HT-29 (cell line): ENCODE data around the gene GALNT10. TPM values are rescaled to one million over a fixed set of nuclear protein-coding genes. Genes with fewer than 3 reads are reported as not detected.

Source experiments
- DNase-seq: peaks from one replicate; pipeline ENCODE4 v3.0.0-alpha.2; 2015; ENCODE audit warnings: low spot score
- total RNA-seq: library from RNA; depleted of rRNA; stranded (reverse); fragments of >200 nt; shearing (Covaris generic); gene quantifications from 2 replicates; pipeline ENCODE4 v1.2.3, GENCODE V29; 2014

GALNT10 gene
- total RNA-seq, 1 experiment from 2014 or later: 8.0 TPM

DNA sequence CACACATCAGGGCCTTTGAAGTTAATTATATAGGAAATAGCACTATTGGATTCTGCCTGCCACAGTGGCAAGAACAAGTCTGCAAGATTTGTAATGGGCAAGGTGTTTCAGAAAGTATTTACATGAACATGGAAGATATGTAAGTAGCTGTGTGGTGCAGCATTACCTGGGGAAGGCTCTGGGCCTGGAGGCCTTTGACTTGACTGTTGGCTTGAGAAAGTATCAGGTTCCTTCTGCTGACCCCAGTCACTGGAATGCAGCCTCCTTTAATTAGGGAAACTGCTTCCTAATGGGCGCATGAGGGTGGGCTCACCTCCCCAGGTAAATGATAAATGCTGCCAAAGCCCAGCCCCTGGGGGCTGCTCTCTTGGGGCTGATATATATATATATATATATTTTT lies 102.7 kb downstream of the GALNT10 start:
- no peak for DNase-seq

DNA sequence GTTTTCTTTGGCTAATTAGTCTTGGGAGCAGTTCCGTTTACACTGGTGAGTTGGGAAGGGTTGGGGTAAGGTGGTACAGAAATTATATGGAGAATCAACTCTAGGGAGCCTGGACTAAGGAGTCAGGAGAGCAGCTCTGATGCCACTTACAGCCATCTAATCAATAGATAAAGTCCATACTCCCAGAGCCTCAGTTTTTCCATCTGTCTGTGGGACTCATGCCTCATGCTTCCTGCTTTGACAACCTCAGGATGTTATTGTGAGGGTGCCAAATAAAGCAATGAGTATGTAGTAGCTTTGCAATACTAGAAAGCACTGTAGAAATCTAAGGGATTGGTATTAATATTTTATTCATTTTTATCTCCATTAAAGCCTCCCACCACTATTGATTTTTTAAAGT lies 105.0 kb downstream of the GALNT10 start:
- DNase-seq: no peak

DNA sequence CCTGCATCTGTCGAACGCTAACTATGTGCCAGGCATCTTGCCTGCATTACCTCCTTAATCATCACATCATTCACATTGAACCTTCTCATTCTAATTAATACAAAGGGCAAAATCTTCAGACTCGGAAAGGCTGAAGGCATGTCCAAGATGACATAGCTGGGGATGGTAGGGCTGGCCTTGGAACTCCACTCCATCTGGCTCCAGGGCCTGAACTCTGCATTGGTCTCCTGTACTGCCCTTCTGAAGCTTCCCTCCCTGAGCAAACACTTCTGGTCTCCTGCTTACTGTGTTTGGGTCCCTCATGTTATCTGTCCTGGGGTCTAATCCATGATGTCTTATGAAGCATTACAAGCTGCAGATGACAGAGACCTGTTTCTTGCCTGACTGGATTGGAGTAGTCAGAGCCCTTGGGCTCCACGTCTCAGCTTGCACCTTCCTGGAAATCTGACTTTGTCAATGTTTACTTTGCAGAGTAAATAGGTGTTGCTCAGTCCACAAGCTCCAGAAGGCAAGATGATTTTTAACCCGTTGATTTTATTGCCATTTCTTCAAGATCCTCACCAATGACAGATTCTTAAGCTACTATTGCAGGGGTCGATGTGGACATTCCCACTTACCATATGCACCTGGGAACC lies 106.1 kb downstream of the GALNT10 start:
- DNase-seq: peak; percentile 51

DNA sequence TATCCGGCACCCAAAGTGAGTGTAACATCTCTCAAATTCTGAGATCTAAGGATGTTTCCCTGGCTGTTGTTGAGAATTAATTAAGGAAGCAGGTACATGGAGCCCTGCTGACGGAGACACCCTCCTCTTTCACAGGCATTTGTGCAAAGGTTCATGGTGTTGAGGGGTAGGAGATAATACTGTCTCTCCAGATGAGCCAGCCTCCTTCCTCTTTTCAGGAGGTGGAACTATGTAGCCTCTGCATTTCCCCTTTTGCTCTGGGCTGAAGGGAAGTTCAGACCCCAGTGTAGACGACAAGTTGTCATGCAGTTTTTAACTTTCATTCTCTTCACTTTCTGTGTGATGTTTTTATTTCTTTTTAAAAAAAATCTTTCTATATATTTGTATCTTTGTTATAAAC lies 107.5 kb downstream of the GALNT10 start:
- DNase-seq: no peak

DNA sequence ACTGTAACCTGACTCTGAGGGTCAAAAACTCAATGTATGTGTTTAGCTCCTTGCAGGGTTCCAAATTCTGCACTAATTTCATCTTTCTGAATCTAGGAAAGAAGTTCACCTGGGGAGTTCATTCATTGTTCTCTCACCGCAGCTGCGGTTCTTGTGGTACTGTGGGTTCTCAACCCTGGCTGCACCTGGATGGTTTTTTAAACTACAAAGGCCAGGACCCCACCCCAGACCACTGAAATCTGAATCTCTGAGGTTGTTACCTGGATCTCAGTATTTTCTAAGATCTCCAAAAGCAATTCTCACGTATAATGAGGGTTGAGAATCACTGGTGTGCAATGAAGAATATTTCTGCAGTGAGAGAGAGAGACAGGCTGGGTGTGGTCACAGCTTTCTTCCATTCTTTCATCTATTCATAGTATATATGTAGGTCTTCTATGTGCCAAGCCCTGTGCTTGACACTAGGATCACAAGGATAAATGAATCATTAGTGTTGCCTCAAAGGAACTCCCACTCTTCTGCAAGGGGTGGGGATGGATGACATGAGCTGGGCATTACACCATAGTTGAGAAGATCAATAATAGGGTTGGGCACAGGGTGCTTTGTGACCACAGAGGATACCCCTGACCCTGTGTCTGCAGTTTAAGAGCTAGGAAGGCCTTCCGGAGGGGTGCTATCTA lies 109.8 kb downstream of the GALNT10 start:
- DNase-seq: no peak

DNA sequence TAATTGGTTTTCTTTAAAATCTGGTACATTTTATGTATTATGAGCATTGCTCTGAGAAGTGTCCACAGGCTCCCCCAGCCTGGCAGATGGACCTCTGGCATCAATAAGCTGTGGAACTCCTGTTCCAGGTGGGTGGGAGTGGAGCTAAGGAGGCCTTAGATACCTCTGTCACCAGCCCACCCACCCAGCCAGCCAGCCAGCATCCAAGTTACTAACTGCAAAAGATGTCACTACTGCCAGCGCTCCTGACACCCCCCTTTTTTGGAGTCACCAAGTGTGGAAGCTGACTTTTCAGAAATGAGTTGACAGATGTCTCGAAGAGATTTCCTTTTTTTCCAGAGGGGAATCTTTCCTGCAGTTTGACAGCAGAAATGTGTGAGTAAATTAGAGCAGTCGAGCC lies 111.2 kb downstream of the GALNT10 start:
- DNase-seq: no peak

DNA sequence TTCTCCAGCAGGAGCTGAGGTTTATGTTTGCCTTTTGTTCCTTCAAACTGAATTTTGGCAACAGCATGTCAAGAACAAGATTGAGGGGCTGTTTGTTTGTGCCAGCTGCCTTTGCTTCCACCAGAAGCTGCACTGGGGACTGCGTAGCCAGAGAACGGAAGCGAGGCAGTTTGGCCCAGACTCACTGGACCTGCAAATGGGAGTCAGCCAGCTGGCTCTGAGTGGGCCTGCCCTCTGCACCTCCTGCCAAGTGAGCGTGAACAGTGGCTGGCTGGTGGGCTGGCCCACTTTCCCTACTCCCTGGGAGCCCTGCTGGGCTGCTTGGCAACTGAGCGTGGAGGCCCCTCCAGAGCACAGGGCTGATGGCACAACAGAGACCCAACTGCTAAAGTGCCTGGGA lies 111.6 kb downstream of the GALNT10 start:
- DNase-seq: no peak

DNA sequence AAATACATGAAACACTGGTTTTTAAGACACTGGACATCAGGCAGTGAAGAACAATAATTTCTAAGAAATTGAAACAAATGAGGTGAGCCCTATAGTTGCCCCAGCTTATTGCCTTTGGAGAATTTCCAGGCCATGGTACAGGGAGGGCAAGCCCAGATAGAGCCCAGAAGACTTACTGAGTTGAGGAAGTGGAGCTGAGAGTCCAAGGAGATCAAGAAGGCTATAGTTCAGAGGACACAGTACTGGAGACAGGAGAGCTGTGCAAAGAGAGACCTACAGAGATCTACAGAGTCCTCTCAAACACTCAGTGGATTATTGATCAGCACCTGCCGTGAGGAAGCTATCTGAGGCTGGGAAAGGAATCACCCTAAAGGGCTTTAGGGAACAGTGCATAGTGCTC lies 112.6 kb downstream of the GALNT10 start:
- DNase-seq: no peak

DNA sequence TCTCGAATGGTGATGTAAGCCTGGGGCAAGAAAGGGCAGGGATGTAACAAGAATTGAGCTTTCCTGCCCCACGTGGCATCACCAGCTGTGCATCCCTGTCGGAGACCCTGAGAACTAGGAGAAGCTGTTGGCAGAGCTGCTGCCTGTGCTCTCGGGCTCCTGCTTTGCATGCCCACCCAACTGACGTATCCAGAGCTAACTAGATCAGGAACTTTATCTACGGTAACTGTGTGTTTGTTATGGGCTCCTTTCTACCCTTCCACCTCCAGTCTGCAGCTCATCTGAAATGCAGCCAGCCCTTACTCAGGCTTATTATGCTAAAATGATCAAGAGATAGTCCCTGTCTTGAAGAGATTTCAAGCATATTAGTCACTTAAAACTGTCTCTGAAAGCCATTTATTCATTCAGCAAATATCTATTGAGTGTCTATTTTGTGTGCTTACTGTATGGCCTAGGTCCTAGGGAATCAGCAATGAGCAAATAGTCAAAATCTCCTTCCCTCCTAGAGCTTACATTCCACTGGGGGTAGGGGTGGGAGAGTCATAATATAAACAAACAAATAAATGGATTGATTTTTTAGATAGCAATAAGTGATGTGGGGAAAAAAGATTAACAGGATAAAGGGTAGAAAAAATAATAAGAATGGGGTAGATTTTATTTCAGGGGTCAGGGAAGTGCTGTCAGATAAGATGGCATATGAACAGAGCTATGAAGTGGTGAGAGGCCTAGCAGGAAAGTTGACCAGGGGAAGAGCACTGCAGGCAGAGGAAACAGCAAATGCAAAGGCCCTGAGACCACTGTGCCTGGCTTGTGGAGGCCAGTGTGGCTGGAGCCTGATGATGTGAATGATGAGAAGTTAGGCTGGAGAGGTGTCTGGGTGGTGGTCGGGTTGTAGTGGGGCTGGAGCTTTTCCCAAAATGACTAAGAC lies 118.2 kb downstream of the GALNT10 start:
- DNase-seq: no peak

DNA sequence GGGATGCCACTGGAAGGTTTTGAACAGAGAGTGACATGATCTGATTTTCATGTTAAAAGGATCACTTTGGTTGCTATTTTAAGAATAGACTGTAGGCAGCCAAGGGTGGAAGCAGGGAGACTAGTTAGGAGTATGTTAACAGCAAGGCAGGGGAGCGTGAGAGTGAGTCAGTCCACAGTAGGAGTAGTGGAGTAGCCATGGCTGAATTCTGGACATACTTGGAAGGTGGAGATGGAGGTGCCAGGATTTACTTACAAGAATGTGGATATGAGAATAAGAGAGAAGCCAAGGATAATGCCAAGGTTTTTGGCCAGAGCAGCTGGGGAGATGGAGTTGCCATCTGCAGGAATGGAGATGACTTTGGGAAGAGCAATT lies 118.8 kb downstream of the GALNT10 start:
- DNase-seq: no peak

DNA sequence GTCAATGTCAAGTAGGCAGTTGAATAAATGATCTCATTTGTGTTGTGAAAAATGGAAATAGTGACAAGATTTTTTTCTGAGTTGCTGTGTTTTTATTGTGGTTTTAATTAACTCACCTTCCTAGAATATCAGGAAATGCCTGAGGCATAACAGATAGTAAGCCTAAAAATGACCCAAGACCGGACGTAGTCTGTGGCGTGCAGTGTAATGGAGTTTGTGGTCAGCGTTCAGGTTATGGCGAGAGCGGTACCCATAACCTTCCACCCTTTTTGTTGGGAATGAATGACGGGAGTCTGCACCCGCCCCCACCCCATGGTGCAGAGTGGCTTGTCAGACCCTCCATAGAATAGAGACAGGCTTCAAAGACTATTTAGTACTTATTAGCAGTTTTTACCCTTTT lies 119.3 kb downstream of the GALNT10 start:
- DNase-seq: no peak

DNA sequence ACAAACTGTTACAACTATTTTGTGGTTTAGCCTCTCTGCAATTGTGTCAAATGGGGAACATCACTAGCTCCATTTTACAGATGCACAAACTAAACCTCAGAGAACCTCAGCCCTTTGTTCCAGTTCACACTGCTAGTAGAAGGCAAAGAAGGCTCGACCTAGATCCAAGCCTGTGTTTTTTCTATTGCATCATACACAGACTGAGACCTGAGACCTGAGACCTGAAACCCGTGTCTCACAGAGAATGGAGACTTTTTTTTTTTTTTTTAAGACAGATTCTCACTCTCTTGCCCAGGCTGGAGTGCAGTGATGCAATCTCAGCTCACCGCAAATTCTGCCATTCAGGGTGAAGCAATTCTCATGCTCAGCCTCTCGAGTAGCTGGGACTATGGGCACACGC lies 120.8 kb downstream of the GALNT10 start:
- DNase-seq: no peak

DNA sequence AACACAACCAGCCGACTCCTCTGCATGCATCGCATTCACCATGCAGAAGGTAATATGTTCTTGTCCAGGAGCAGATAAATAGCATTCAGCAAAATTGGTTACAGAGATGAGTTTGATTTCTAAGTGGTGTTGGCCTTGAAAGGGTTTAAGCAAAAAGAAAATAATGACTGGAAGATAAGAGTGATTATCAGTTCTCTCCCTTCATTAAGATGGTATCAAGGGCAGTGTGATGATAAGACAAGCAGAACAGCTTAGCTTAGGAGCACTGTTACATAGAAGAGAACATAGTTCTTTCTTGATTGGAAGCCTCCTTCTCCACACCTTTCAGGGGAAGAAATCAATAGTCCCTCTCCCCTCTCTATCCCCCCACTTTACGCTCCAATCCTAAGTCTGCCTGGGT lies 121.5 kb downstream of the GALNT10 start:
- no peak for DNase-seq

DNA sequence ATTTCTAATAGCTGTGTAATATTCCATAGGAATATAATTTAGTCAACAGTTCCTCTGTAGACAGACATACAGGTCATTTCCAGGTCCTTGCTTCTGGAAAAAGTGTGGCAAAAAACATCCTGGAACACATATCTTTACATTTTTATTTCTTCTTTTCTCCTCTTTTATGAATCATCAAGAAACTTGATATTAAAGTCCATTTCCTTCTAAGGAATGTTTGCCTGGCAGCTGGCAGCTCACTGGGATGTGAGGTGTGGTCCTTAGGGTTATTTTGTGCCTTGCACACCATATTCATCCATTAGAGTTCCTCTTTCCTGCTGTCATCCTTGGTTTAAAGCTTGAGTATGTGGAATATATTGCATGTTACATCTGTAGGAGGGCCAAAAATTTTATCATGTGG lies 122.0 kb downstream of the GALNT10 start:
- no peak for DNase-seq

DNA sequence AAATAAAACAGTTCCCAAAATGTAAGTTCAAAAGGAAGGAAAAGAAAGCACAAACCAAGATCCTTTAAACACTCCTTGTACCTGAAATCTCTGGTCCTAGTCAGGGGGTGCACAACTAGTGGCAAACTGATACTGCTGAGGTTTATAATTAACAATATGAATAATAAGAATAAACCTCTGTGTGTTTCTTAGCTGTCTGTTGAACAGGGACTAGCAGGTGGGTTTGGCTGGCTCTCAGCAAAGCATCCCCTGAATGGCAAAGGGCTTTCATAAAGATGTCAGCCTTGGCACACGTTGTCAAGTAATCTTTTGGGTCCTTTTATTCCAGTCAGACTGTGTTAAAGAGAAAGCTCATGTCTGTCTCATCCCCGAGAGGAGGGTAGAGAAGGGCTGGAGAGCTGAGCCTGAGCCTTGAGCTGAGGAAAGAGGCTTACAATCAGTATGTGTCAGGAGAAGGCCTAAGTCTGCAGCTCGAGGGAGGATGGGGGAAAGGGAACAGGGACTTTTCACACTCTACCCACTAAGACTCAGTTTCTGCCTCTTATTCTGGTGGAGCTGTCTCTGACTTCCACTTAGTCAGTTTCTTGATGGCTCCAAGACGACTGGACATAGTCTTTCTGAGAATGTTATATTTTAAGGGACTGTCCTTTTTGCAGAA lies 123.0 kb downstream of the GALNT10 start:
- no peak for DNase-seq

DNA sequence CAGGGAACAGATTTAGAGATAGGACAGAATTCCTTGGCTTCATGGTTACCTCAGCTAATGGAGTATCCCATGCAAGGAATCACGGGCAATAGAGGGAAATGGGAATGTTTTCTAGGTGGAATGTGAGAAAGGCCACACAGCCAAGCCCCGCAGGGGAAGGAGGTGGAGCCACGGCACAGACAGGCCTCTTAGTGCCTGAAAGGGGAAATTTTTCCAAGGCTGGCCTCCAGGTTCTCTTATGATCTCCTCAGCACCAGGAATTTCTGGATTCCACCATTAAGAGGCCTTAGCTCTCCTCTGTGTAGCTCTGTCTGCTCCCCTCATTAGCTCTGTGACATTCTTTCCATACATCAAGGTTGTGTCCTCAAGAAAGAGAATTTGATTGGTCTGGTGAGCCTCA lies 124.7 kb downstream of the GALNT10 start:
- no peak for DNase-seq

DNA sequence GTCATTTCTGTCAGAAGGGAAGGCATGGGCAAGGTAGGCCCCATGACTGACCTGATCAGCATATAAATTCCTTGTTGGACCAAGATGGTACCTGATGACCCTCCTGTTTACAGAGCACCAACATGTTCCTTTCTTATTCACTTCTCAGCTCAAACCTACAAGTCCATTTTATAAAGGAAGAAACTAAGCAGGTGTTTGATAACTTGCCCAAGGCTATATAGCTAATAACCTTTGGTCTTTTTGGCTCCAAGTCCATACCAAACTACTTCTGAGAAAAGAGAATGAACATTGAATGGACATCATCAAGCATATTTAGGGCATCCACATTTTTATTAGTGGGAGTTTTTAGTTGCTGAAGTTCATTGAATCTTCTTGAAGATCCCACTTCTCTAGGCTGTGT lies 125.2 kb downstream of the GALNT10 start:
- no peak for DNase-seq

DNA sequence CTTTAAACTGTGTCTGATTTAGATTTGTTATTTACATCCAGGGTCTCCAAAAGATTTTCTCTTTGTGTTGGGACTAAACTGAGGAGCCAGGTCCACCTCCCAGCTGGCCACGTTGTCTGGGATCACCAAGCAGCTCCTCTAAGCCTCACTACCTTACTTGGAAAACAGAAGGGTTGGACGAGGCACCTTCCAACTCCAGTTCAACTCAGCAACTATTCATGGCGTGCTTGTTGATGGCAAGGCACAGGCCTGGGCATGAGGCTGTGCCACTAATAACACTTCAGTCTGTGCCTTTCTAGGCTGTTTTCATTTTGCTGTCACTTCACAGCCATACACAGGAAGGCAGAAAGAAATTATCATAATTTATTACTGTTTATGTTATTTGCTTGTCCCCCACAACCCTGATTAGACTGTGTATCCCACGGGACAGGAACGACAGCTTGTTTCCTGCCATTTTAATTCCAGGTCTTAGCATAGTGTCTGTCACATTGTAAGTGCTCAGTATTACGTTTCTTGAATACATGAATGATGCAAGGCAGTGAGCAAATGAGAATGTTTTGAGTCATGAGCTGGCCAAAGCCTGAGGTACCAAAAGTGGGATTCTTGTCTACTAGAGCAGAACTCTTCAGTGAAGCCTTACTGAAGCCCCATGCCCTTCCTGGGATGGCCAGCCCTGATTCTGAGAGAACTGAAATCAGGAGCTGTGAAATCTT lies 125.8 kb downstream of the GALNT10 start:
- no peak for DNase-seq

DNA sequence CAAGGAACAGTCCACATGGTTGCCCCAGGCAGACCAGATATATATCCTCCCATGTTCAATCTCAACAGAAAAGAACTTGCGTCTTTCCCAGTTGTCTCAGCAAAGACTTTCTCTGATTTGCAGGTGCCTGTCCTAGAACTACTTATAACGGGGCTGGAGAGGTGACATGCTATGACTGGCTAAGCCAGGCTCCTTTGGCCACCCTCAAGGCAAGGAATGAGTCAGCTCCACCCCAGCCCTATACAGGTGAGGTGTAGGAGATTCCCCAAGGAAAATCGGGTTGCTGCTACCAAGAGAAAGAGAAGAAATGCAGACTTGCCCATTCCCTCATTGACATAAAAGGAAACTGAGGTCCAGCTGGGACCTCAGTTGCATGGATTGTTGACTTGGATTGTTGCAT lies 127.4 kb downstream of the GALNT10 start:
- DNase-seq: no peak

DNA sequence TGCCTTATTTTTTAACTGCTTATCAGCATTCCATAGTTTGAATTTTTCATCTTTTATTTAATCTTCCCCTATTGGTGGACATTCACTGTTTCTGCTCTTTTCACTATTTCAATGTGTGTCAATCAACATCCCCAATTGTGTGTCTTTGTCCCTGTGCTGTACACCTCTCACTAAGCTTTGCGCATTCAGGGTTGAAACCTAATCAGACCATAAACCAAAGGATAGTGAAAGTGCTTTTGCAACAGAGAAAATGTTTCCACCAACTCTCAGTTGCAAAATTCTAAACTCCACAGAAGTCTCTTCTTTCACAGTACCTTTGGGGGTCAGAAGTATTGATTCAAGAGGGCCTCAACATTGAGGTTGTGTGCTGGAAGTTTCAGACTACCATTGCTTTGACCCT lies 128.2 kb downstream of the GALNT10 start:
- no peak for DNase-seq

DNA sequence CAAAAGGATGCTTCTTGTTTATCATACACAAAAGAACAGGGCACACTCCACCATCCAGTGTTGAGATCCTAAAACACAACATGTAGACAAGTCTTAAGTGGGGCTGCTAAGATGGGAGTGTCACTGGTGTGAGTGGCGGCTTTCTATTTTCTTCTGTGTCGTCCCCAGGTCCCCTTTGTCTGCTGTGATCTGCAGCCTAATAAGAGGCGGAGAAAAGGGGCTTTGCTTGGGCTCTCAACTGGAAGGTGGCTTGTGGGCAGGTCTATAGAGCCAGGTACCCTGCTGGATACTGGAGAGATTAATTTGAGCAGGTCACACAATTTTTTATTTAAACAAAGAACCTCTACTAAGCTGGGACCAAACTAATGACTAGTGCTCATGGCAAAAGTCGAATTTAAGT lies 129.2 kb downstream of the GALNT10 start:
- no peak for DNase-seq
